Hepatocyte (in vitro differentiated cells): Measurements from ENCODE around the gene ZFYVE28. TPM values are rescaled to one million over a fixed set of nuclear protein-coding genes. Genes with fewer than 3 reads are reported as not detected.

Source experiments
- DNase-seq: peaks from one replicate; pipeline ENCODE4 v3.0.0-alpha.2; 2016; ENCODE audit warnings: low spot score
- H2AFZ ChIP-seq: fragments of 200-600 bp; sonication (generic); 2 replicates; pipeline ENCODE4 v1.6.0; 2016; ENCODE audit warnings: antibody characterized with exemption, mild to moderate bottlenecking
- H3K27ac ChIP-seq: fragments of 200-600 bp; sonication (generic); 2 replicates; pipeline ENCODE4 v1.5.1; 2016; ENCODE audit warnings: mild to moderate bottlenecking
- H3K27me3 ChIP-seq: fragments of 200-600 bp; sonication (generic); 2 replicates; pipeline ENCODE4 v1.6.1; 2016
- H3K36me3 ChIP-seq: fragments of 200-600 bp; sonication (generic); replicated peaks from 2 replicates; pipeline ENCODE4 v1.5.1; 2016; ENCODE audit warnings: low read depth; ENCODE audit not compliant: insufficient read depth
- H3K4me1 ChIP-seq: fragments of 200-600 bp; sonication (generic); 2 replicates; pipeline ENCODE4 v1.5.1; 2016; ENCODE audit warnings: mild to moderate bottlenecking, moderate library complexity; ENCODE audit not compliant: insufficient read depth
- H3K4me2 ChIP-seq: fragments of 200-600 bp; sonication (generic); 2 replicates; pipeline ENCODE4 v1.6.0; 2016
- H3K4me3 ChIP-seq: fragments of 200-600 bp; sonication (generic); 2 replicates; pipeline ENCODE4 v1.5.1; 2016; ENCODE audit warnings: mild to moderate bottlenecking
- H3K79me2 ChIP-seq: fragments of 200-600 bp; sonication (generic); 2 replicates; pipeline ENCODE4 v1.6.0; 2017; ENCODE audit warnings: mild to moderate bottlenecking
- H3K9me2 ChIP-seq: fragments of 200-600 bp; sonication (generic); replicated peaks from 2 replicates; pipeline ENCODE4 v1.6.0; 2017; ENCODE audit warnings: mild to moderate bottlenecking; ENCODE audit not compliant: insufficient read depth
- H3K9me3 ChIP-seq: fragments of 200-600 bp; sonication (generic); 2 replicates; pipeline ENCODE4 v1.5.1; 2016; ENCODE audit warnings: low read depth, mild to moderate bottlenecking
- H4K20me1 ChIP-seq: fragments of 200-600 bp; sonication (generic); 2 replicates; pipeline ENCODE4 v1.6.0; 2016; ENCODE audit warnings: mild to moderate bottlenecking; ENCODE audit not compliant: insufficient read depth, poor library complexity, severe bottlenecking
- EZH2 ChIP-seq: fragments of 200-600 bp; sonication (generic); IDR thresholded peaks from 2 replicates; pipeline ENCODE4 v1.6.1; 2016; ENCODE audit warnings: antibody characterized with exemption, mild to moderate bottlenecking, borderline replicate concordance
- EZH2phosphoT487 ChIP-seq: fragments of 200-600 bp; sonication (generic); IDR thresholded peaks from one replicate; pipeline ENCODE4 v1.6.1; 2018; ENCODE audit warnings: antibody characterized with exemption, mild to moderate bottlenecking, low read depth, moderate library complexity; ENCODE audit not compliant: unreplicated experiment, severe bottlenecking
- WGBS: methylation state at CpG from one replicate; pipeline ENCODE4 v1.1.6; 2016; ENCODE audit warnings: low lambda C conversion rate; ENCODE audit errors: missing lambda C conversion rate; 5-methylcytosine and 5-hydroxymethylcytosine counted together
- polyA plus RNA-seq: library from polyadenylated mRNA; unstranded; fragments of >200 nt; fragmentation: Nextera tagmentation; extraction: Ambion mirVana; gene quantifications from 2 replicates; pipeline ENCODE4 v1.2.1, GENCODE V29; 2016
- total RNA-seq: library from RNA; depleted of rRNA; stranded (reverse); fragments of >200 nt; gene quantifications from 2 replicates; pipeline ENCODE4 v1.2.3, GENCODE V29; 2014
- TF ChIP-seq, protein P1 (sequence below): fragments of 200-600 bp; sonication (generic); IDR thresholded peaks from 2 replicates; pipeline ENCODE4 v1.5.1; 2016; ENCODE audit warnings: antibody characterized with exemption, mild to moderate bottlenecking; ENCODE audit not compliant: poor library complexity

Gene ZFYVE28
- total and polyA plus RNA-seq, 2 experiments from 2014 or later: 2.2 to 3.4 TPM

DNA sequence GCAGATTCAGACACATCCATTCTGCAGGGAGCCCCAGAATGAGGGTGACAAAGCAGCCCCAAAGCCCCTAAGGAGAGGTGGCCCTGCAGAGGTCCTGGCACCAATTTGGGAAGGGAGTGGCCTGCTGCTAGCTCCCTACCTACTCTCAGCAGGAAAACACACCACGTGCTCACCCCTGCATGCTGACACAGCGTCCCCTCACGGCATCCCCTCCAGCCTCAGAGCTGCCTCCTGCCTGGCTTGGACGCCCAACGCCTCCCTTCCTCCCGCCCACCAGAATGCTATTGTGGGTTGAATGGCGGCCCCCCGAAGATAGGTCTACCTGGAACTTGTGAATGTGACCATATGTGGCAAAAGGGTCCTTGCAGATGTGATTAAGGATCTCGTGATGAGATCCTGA, 28.8 kb downstream of the ZFYVE28 start:
- Histone ChIP-seq H2AFZ (no peak overlapping the region), H3K9me2 (no peaks in the 10 kb centered on the region), H3K9me3 (no peaks in the 10 kb centered on the region), H3K4me3 (no peak overlapping the region), H3K4me2 (no peak overlapping the region), H3K36me3 (no peaks in the 10 kb centered on the region), H3K27ac (no peak overlapping the region), H3K4me1 (peaks cover 10% of the 10 kb centered on the region), H3K27me3 (no peaks in the 10 kb centered on the region), H4K20me1 (no peaks in the 10 kb centered on the region), H3K79me2 (no peaks in the 10 kb centered on the region)
- 82% methylated on average over 9 of the region's 9 CpGs for WGBS
- no peak for DNase-seq
- no peak for TF ChIP-seq EZH2phosphoT487
- TF ChIP-seq, protein P1, sequence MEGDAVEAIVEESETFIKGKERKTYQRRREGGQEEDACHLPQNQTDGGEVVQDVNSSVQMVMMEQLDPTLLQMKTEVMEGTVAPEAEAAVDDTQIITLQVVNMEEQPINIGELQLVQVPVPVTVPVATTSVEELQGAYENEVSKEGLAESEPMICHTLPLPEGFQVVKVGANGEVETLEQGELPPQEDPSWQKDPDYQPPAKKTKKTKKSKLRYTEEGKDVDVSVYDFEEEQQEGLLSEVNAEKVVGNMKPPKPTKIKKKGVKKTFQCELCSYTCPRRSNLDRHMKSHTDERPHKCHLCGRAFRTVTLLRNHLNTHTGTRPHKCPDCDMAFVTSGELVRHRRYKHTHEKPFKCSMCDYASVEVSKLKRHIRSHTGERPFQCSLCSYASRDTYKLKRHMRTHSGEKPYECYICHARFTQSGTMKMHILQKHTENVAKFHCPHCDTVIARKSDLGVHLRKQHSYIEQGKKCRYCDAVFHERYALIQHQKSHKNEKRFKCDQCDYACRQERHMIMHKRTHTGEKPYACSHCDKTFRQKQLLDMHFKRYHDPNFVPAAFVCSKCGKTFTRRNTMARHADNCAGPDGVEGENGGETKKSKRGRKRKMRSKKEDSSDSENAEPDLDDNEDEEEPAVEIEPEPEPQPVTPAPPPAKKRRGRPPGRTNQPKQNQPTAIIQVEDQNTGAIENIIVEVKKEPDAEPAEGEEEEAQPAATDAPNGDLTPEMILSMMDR: no peak
- no peak for TF ChIP-seq EZH2

DNA sequence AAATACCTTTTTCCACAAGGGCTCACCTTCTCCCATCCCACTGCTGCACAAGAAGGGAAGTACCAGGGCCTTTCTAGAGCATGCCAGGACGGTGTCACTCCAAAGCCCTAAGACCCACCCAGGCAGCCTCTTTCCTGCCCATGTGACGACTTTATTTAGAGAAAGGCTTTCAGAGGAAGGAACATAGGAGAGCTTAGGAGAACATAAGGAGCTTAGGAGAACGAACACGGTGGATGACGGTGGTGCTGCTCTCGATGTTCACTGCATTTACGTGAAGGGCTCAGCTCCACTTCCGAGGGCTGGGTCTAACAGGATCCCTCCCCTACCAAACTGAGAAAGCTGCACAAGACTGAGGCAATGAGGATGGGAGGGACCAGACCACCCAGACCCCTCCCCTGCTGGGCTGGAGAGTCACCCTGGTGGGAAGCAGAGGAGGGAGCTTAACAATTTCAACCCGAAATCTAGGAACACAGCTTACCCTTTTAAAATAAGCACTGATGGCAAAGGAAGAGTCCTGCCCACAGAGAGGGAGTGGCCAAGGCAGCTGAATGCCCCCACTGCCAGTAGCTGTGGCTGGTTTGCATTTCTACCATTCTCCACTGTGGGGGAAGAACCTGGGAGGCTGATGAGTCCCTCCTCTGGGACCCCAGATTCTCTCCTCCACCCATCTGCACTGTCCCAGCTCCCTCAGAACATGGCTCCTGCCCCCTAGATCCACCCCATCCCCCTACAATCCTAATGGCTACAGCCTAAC, 29.8 kb downstream of the ZFYVE28 start:
- TF ChIP-seq EZH2 (no peak), EZH2phosphoT487 (no peak)
- TF ChIP-seq, protein P1: no peak
- WGBS: 60% methylated on average over 9 of the region's 9 CpGs
- Histone ChIP-seq H3K4me2 (no peak overlapping the region), H3K9me3 (no peaks in the 10 kb centered on the region), H3K4me1 (peaks cover 10% of the 10 kb centered on the region), H3K79me2 (no peaks in the 10 kb centered on the region), H3K4me3 (no peak overlapping the region), H3K9me2 (no peaks in the 10 kb centered on the region), H3K27me3 (no peaks in the 10 kb centered on the region), H2AFZ (no peak overlapping the region), H3K27ac (no peak overlapping the region), H3K36me3 (no peaks in the 10 kb centered on the region), H4K20me1 (no peaks in the 10 kb centered on the region)
- no peak for DNase-seq

DNA sequence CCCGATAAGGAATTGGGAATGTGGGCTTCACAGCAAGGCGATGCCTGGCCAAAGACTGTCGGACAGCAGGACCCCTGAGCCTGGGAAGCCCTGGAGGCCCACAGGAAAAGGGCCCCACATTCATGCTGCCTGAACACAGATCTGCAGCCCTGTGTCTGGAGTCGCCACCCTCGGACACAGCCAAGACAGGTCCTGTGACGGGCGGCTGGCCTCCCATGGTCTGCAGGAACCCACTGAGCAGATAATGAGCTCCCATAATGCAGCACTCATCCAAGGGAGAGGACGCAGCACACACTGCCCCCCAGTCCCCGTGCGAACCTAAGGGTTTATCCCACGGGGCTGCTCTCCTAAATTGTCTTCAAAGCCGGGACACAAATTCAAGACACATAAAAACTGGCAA, 30.6 kb downstream of the ZFYVE28 start:
- H3K4me2 ChIP-seq: no peak overlapping the region
- no peaks in the 10 kb centered on the region for H3K27me3 ChIP-seq
- no peaks in the 10 kb centered on the region for H4K20me1 ChIP-seq
- H3K36me3 ChIP-seq: no peaks in the 10 kb centered on the region
- H2AFZ ChIP-seq: no peak overlapping the region
- H3K4me3 ChIP-seq: no peak overlapping the region
- no peaks in the 10 kb centered on the region for H3K79me2 ChIP-seq
- TF ChIP-seq, protein P1: no peak
- no peak for TF ChIP-seq EZH2
- no peak for TF ChIP-seq EZH2phosphoT487
- H3K27ac ChIP-seq: no peak overlapping the region
- no peak for DNase-seq
- peaks cover 6% of the 10 kb centered on the region for H3K4me1 ChIP-seq
- no peaks in the 10 kb centered on the region for H3K9me2 ChIP-seq
- WGBS: 90% methylated on average over 12 of the region's 12 CpGs
- H3K9me3 ChIP-seq: no peaks in the 10 kb centered on the region
